H9 (cell line): ENCODE measurements around the gene CCDC86. TPM values are rescaled to one million over a fixed set of nuclear protein-coding genes. Genes with fewer than 3 reads are reported as not detected.

ENCODE experiments used
- DNase-seq: peaks from one replicate; pipeline ENCODE4 v3.0.0-alpha.2; 2017
- H2AFZ ChIP-seq: one replicate; pipeline ENCODE4 v1.6.1; 2013; ENCODE audit warnings: mild to moderate bottlenecking, low read length, control low read depth, moderate library complexity
- H2AK5ac ChIP-seq: 2 replicates; pipeline ENCODE4 v1.6.1; 2013; ENCODE audit warnings: low read length, control low read depth, mixed read lengths; ENCODE audit not compliant: insufficient read length
- H2BK120ac ChIP-seq: one replicate; pipeline ENCODE4 v1.6.1; 2013; ENCODE audit warnings: low read depth, mild to moderate bottlenecking, low read length, control low read depth, inconsistent platforms; ENCODE audit not compliant: poor library complexity, severe bottlenecking
- H2BK12ac ChIP-seq: 2 replicates; pipeline ENCODE4 v1.6.1; 2013; ENCODE audit warnings: low read length, control low read depth, mixed read lengths, low read depth; ENCODE audit not compliant: insufficient read length
- H2BK15ac ChIP-seq: 2 replicates; pipeline ENCODE4 v1.6.1; 2013; ENCODE audit warnings: low read depth, low read length, control low read depth
- H2BK20ac ChIP-seq: one replicate; pipeline ENCODE4 v1.6.1; 2013; ENCODE audit warnings: low read depth, mild to moderate bottlenecking, low read length, control low read depth, inconsistent platforms; ENCODE audit not compliant: poor library complexity, severe bottlenecking
- H2BK5ac ChIP-seq: 2 replicates; pipeline ENCODE4 v1.6.1; 2013; ENCODE audit warnings: low read length, control low read depth, mixed read lengths; ENCODE audit not compliant: insufficient read length
- H3K14ac ChIP-seq: 2 replicates; pipeline ENCODE4 v1.6.1; 2013; ENCODE audit warnings: low read length, control low read depth; ENCODE audit not compliant: insufficient read depth
- H3K18ac ChIP-seq: 2 replicates; pipeline ENCODE4 v1.6.1; 2013; ENCODE audit warnings: low read depth, mild to moderate bottlenecking, mixed read lengths, low read length, control low read depth; ENCODE audit not compliant: insufficient read length
- H3K23ac ChIP-seq: 2 replicates; pipeline ENCODE4 v1.6.1; 2013; ENCODE audit warnings: low read length, control low read depth, mixed read lengths, low read depth; ENCODE audit not compliant: insufficient read length
- H3K23me2 ChIP-seq: 2 replicates; pipeline ENCODE4 v1.6.1; 2013; ENCODE audit warnings: low read depth, mild to moderate bottlenecking, mixed read lengths, low read length, control low read depth; ENCODE audit not compliant: insufficient read length, poor library complexity, severe bottlenecking
- H3K27ac ChIP-seq: 2 replicates; pipeline ENCODE4 v1.5.1; 2013; ENCODE audit warnings: low read length, control low read depth, mixed read lengths, low read depth; ENCODE audit not compliant: insufficient read length
- H3K27me3 ChIP-seq: 2 replicates; pipeline ENCODE4 v1.6.1; 2013; ENCODE audit warnings: low read length, control low read depth, inconsistent platforms; ENCODE audit not compliant: insufficient read depth
- H3K4ac ChIP-seq: 2 replicates; pipeline ENCODE4 v1.6.1; 2013; ENCODE audit warnings: low read depth, mild to moderate bottlenecking, control low read depth, inconsistent platforms, low read length, moderate library complexity
- H3K4me1 ChIP-seq: 2 replicates; pipeline ENCODE4 v1.6.1; 2013; ENCODE audit warnings: low read length, control low read depth, inconsistent platforms; ENCODE audit not compliant: insufficient read depth
- H3K4me2 ChIP-seq: 2 replicates; pipeline ENCODE4 v1.6.1; 2013; ENCODE audit warnings: low read length, control low read depth, mixed read lengths; ENCODE audit not compliant: insufficient read length, insufficient read depth
- H3K56ac ChIP-seq: 2 replicates; pipeline ENCODE4 v1.6.1; 2013; ENCODE audit warnings: low read depth, mild to moderate bottlenecking, mixed read lengths, low read length, control low read depth; ENCODE audit not compliant: insufficient read length
- H3K79me1 ChIP-seq: 2 replicates; pipeline ENCODE4 v1.6.1; 2013; ENCODE audit warnings: low read depth, mild to moderate bottlenecking, moderate library complexity, low read length, control low read depth, inconsistent platforms; ENCODE audit not compliant: insufficient read depth, poor library complexity, severe bottlenecking
- H3K79me2 ChIP-seq: 2 replicates; pipeline ENCODE4 v1.6.1; 2013; ENCODE audit warnings: low read length, control low read depth, inconsistent platforms; ENCODE audit not compliant: insufficient read depth
- H3K9ac ChIP-seq: 2 replicates; pipeline ENCODE4 v1.6.1; 2013; ENCODE audit warnings: low read length, control low read depth, mixed read lengths; ENCODE audit not compliant: insufficient read length; ENCODE audit errors: extremely low read depth
- H3K9me3 ChIP-seq: one replicate; pipeline ENCODE4 v1.6.1; 2013; ENCODE audit warnings: low read depth, low read length, inconsistent platforms; ENCODE audit not compliant: control insufficient read depth
- H3T11ph ChIP-seq: one replicate; pipeline ENCODE4 v1.6.1; 2013; ENCODE audit warnings: mild to moderate bottlenecking, low read length, control low read depth, inconsistent platforms
- H4K20me1 ChIP-seq: one replicate; pipeline ENCODE4 v1.6.1; 2013; ENCODE audit not compliant: control insufficient read depth, insufficient read length, insufficient read depth
- H4K5ac ChIP-seq: 2 replicates; pipeline ENCODE4 v1.6.1; 2013; ENCODE audit warnings: low read depth, mild to moderate bottlenecking, mixed read lengths, low read length, control low read depth; ENCODE audit not compliant: insufficient read length
- H4K8ac ChIP-seq: replicated peaks from 2 replicates; pipeline ENCODE4 v1.6.1; 2013; ENCODE audit warnings: low read length, control low read depth, mixed read lengths, low read depth; ENCODE audit not compliant: insufficient read length
- H4K91ac ChIP-seq: 2 replicates; pipeline ENCODE4 v1.6.1; 2013; ENCODE audit warnings: low read depth, mild to moderate bottlenecking, moderate library complexity, mixed read lengths, low read length, control low read depth; ENCODE audit not compliant: insufficient read length
- H3K27ac Mint-ChIP-seq, 3 experiments: 2 replicates in 2 of 3; 3 replicates in 1 of 3; pipeline ENCODE4 v1.8.0; 2020 to 2021; ENCODE audit warnings: mixed read lengths in 3 of 3, mild to moderate bottlenecking in 1 of 3, moderate library complexity in 1 of 3
- H3K27me3 Mint-ChIP-seq: 2 replicates; pipeline ENCODE4 v1.8.0; 2021; ENCODE audit warnings: low read depth, mild to moderate bottlenecking, moderate library complexity, mixed read lengths
- H3K36me3 Mint-ChIP-seq, 3 experiments: 2 replicates in 2 of 3; 3 replicates in 1 of 3; pipeline ENCODE4 v1.8.0; 2020 to 2021; ENCODE audit warnings: low read depth in 3 of 3, mixed read lengths in 3 of 3; ENCODE audit not compliant: insufficient read depth in 1 of 3
- H3K4me1 Mint-ChIP-seq, 2 experiments: 2 replicates each; pipeline ENCODE4 v1.8.0; 2020; ENCODE audit warnings: mixed read lengths in 2 of 2
- H3K4me3 Mint-ChIP-seq, 2 experiments: 2 replicates in 1 of 2; 3 replicates in 1 of 2; pipeline ENCODE4 v1.8.0; 2020 to 2021; ENCODE audit warnings: mild to moderate bottlenecking in 2 of 2, mixed read lengths in 2 of 2, moderate library complexity in 1 of 2
- H3K9me3 Mint-ChIP-seq, 2 experiments: 2 replicates in 1 of 2; 3 replicates in 1 of 2; pipeline ENCODE4 v1.8.0; 2020; ENCODE audit warnings: mild to moderate bottlenecking in 2 of 2, mixed read lengths in 2 of 2, moderate library complexity in 1 of 2
- whole genome bisulfite sequencing: extraction: QIAGEN DNeasy Blood & Tissue Kit; methylation state at CpG from one replicate; pipeline ENCODE4 v1.1.7; 2013; ENCODE audit warnings: missing lambda C conversion rate, low lambda C conversion rate, mixed read lengths; ENCODE audit not compliant: insufficient read length; ENCODE audit errors: extremely low coverage; 5-methylcytosine and 5-hydroxymethylcytosine counted together
- total RNA-seq: library from RNA; stranded (reverse); gene quantifications from 2 replicates; pipeline ENCODE4 v1.2.1, GENCODE V29; 2021
- TF ChIP-seq, protein P1 (sequence below): fragments of 200-600 bp; sonication (generic); conservative IDR thresholded peaks from 3 replicates; pipeline ENCODE4 v1.8.0; 2021; ENCODE audit warnings: antibody characterized with exemption, mild to moderate bottlenecking

CCDC86 gene
- total RNA-seq, 1 experiment from 2014 or later: 82.3 TPM

DNA sequence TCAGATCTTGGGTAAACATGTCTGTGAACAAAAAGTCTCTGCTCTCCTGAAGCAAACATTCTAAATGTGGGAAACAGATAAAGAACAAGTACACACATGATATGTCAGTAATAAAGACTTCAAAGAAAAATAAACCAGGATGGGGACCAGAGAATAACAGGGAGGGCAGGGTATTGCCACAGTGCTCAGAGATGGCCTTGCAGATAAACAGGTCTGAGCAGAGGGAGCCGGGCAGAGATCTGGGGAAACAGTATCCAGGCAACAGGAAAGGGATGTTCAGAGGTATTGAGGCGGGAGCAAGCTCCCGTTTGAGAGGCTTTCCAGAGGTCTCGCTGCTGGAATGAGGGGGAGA, 2.9 kb downstream of the CCDC86 start:
- Histone ChIP-seq H3K9ac (peak overlapping the region; percentile 9), H4K5ac (no peak overlapping the region), H3K4ac (no peak overlapping the region), H3K14ac (no peak overlapping the region), H3K9me3 (no peaks in the 10 kb centered on the region), H3K27ac (no peak overlapping the region), H3K79me1 (no peaks in the 10 kb centered on the region), H3K18ac (no peak overlapping the region), H2AFZ (no peak overlapping the region), H3K23ac (no peak overlapping the region), H3K4me1 (peaks cover 8% of the 10 kb centered on the region; the same call in 1 of the 2 replicates), H3K4me2 (peak overlapping the region; percentile 88), H2BK5ac (no peak overlapping the region), H3K79me2 (peaks cover 24% of the 10 kb centered on the region; the same call in 1 of the 2 replicates), H4K8ac (no peak overlapping the region), H2BK15ac (no peak overlapping the region), H3K23me2 (peaks cover 14% of the 10 kb centered on the region), H4K20me1 (no peaks in the 10 kb centered on the region), H2AK5ac (no peak overlapping the region), H2BK20ac (no peak overlapping the region), H2BK120ac (no peak overlapping the region), H2BK12ac (no peak overlapping the region), H3K27me3 (no peaks in the 10 kb centered on the region), H4K91ac (no peak overlapping the region), H3K56ac (no peak overlapping the region), H3T11ph (no peak overlapping the region)
- H3K9me3 Mint-ChIP-seq: no peaks in the 10 kb centered on the region; a peak in 1 of 5 replicates
- peaks cover 32 to 41% of the 10 kb centered on the region in 2 experiments for H3K4me1 Mint-ChIP-seq
- H3K4me3 Mint-ChIP-seq: peak overlapping the region; percentile 91 to 95
- TF ChIP-seq, protein P1, sequence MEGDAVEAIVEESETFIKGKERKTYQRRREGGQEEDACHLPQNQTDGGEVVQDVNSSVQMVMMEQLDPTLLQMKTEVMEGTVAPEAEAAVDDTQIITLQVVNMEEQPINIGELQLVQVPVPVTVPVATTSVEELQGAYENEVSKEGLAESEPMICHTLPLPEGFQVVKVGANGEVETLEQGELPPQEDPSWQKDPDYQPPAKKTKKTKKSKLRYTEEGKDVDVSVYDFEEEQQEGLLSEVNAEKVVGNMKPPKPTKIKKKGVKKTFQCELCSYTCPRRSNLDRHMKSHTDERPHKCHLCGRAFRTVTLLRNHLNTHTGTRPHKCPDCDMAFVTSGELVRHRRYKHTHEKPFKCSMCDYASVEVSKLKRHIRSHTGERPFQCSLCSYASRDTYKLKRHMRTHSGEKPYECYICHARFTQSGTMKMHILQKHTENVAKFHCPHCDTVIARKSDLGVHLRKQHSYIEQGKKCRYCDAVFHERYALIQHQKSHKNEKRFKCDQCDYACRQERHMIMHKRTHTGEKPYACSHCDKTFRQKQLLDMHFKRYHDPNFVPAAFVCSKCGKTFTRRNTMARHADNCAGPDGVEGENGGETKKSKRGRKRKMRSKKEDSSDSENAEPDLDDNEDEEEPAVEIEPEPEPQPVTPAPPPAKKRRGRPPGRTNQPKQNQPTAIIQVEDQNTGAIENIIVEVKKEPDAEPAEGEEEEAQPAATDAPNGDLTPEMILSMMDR: no peak
- peaks cover 31 to 55% (median 32%) of the 10 kb centered on the region in 3 experiments for H3K36me3 Mint-ChIP-seq
- WGBS: no CpG with 5 or more reads among the region's 4 CpGs
- H3K27me3 Mint-ChIP-seq: no peaks in the 10 kb centered on the region
- DNase-seq: no peak
- no peak overlapping the region for H3K27ac Mint-ChIP-seq
